NT2/D1 (cell line): Measurements from ENCODE around the gene TAPT1.

Experiments used
- SUZ12 ChIP-seq: IDR thresholded peaks from 2 replicates; pipeline ENCODE4 v1.6.1; 2011; ENCODE audit not compliant: insufficient read length, insufficient read depth; ENCODE audit errors: extremely low read depth
- YY1 ChIP-seq: IDR thresholded peaks from 2 replicates; pipeline ENCODE4 v1.6.1; 2011; ENCODE audit not compliant: insufficient read length, insufficient read depth
- ZNF274 ChIP-seq: IDR thresholded peaks from 2 replicates; pipeline ENCODE4 v1.6.1; 2011; ENCODE audit warnings: mild to moderate bottlenecking, low read depth, low read length

DNA sequence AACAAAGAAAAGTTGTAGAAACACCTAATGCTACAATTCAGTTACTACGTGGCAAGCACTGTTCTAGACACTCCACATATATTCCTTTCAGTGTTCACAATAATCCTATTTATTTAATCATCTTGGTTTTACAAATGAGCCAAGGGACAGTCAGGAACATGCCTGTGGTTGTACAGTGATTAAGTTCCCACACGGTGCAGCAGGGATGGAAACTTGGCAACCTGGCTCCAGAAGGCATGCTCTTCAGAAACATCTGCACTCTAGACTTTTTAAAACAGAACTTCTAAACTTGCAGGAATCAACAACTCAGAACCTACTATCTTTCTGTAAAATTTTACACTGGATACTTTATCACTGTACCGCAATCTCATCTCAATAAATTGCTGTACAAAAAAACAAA lies 32.1 kb downstream of the TAPT1 start:
- TF ChIP-seq ZNF274 = no peak
- no peak for TF ChIP-seq YY1
- no peak for TF ChIP-seq SUZ12
